ENCODE results near the gene TM9SF1. TPM values are rescaled to one million over a fixed set of nuclear protein-coding genes. Genes with fewer than 3 reads are reported as not detected.
A peak's percentile ranks its signal among the peaks of the same experiment; 100 is the strongest.

TM9SF1 gene
- total and polyA plus RNA-seq, 2 of the 13 experiments (the other 11 are each of a cell fraction or from before 2014, with no cell fraction given) = 83.2 to 110 TPM

- Histone ChIP-seq H3K4me2 (ENCODE audit: low read depth, low read length) (peak overlapping the region; percentile 96), H3K27ac (ENCODE audit: extremely low read length, insufficient read depth, low read length) (peak overlapping the region; percentile 84), H4K20me1 (ENCODE audit: insufficient read depth, low read length) (peaks cover 7% of the 10 kb centered on the region; the same call in 1 of the 2 replicates), H3K36me3 (replicated peaks in 1 of 2; ENCODE audit: control insufficient read depth in 1 of 2, insufficient read depth in 2 of 2, low read length in 2 of 2) (peaks cover 12 to 38% of the 10 kb centered on the region in 2 experiments), H3K4me1 (ENCODE audit: insufficient read depth, low read length) (peaks cover 54% of the 10 kb centered on the region), H3K9ac (ENCODE audit: insufficient read depth, low read depth, low read length) (peak overlapping the region; percentile 91), H3K79me2 (ENCODE audit: insufficient read depth, low read length) (peaks cover 68% of the 10 kb centered on the region), H3K9me3 (ENCODE audit: low read length) (no peaks in the 10 kb centered on the region), H2AFZ (ENCODE audit: low read length) (peak overlapping the region; percentile 97), H3K4me3 (replicated peaks in 1 of 3; ENCODE audit: insufficient read depth in 1 of 3, low read depth in 2 of 3, low read length in 3 of 3) (peak overlapping the region; percentile 83 to 91 (median 85)), H3K27me3 (ENCODE audit: control insufficient read depth in 1 of 2, insufficient read depth in 2 of 2, low read length in 2 of 2) (peaks cover 0 to 4% of the 10 kb centered on the region in 2 experiments; a peak in 1 of 5 replicates)
- DNase-seq (ENCODE audit: low spot score) (peak; percentile 40), FAIRE-seq (no peak), ATAC-seq (peak; percentile 51)
- CTCF ChIA-PET (ENCODE audit: low intra/inter-chr PET ratio, low total read pairs) = interaction anchor here (0.9 to 2.6 kb wide), 2 partner anchors 11 to 16 kb away, joined by 3 to 7 read pairs; partner anchors contain the start of genes MDP1 and TINF2
- BruUV-seq (replicated peaks) = TSS peak; percentile 72
- in situ Hi-C loops (cut with HindIII; ENCODE audit: extremely low pct_ligation_motif_present, low pct_unique_long_range_greater_than_20kb) = no loop called here
- WGBS (ENCODE audit: low lambda C conversion rate) = 3% methylated on average over 23 of the region's 23 CpGs
- intact Hi-C loops (cut with micrococcal nuclease; ENCODE audit: unreplicated experiment) = loop anchor here (1.0 to 10.0 kb wide), 3 partner anchors 15 to 1193 kb away; partner anchors contain the start of genes IPO4 and MDP1
- POLR2A ChIA-PET = interaction anchor here (0.7 to 2.2 kb wide), 11 partner anchors 11 to 95 kb away, joined by 3 to 22 read pairs (median 7); partner anchors contain the start of genes CHMP4A, DHRS1, IPO4 and MDP1
- TF ChIP-seq ISX (CRISPR knock-in tag; conservative IDR thresholded peaks at IDR 0.05) = peak; percentile 30; the same call in 1 of the 2 replicates
- peak; percentile 80; the same call in 1 of the 2 replicates for TF ChIP-seq REPIN1 (CRISPR knock-in tag; IDR thresholded peaks at IDR 0.05; ENCODE audit: borderline replicate concordance, low read depth)
- TF ChIP-seq ZBTB49 (CRISPR knock-in tag; IDR thresholded peaks at IDR 0.05; ENCODE audit: borderline replicate concordance) = no peak
- 0 out of 2 replicates have a peak, but pooled peaks have one; percentile 23 for TF ChIP-seq SP2 (CRISPR knock-in tag; IDR thresholded peaks at IDR 0.05)
- TF ChIP-seq ZNF776 (CRISPR knock-in tag; IDR thresholded peaks at IDR 0.05) = no peak
- peak; percentile 62 for TF ChIP-seq RBFOX2 (IDR thresholded peaks at IDR 0.05; ENCODE audit: low read depth, low read length)
- TF ChIP-seq ZNF546 (CRISPR knock-in tag; conservative IDR thresholded peaks at IDR 0.05) = peak; percentile 67; the same call in 1 of the 2 replicates
- TF ChIP-seq ZNF501 (CRISPR knock-in tag; IDR thresholded peaks at IDR 0.05) = no peak; the same call in 1 of the 2 replicates
- TF ChIP-seq IRF1 (CRISPR knock-in tag; IDR thresholded peaks at IDR 0.05; ENCODE audit: low read depth) = 0 out of 2 replicates have a peak, but pooled peaks have one; percentile 63
- TF ChIP-seq ZNF678 (CRISPR knock-in tag; IDR thresholded peaks at IDR 0.05) = 0 out of 2 replicates have a peak, but pooled peaks have one; percentile 53
- 0 out of 2 replicates have a peak, but pooled peaks have one; percentile 22 for TF ChIP-seq ZNF816 (CRISPR knock-in tag; IDR thresholded peaks at IDR 0.05; ENCODE audit: borderline replicate concordance)
- 0 out of 2 replicates have a peak, but pooled peaks have one; percentile 14 for TF ChIP-seq GLMP (CRISPR knock-in tag; IDR thresholded peaks at IDR 0.05; ENCODE audit: borderline replicate concordance)
- TF ChIP-seq IRX3 (CRISPR knock-in tag; IDR thresholded peaks at IDR 0.05; ENCODE audit: borderline replicate concordance, low read depth) = peak; percentile 22; the same call in 1 of the 2 replicates
- no peak for TF ChIP-seq RBAK (CRISPR knock-in tag; IDR thresholded peaks at IDR 0.05)
- no peak for TF ChIP-seq HNF4G (IDR thresholded peaks at IDR 0.05; ENCODE audit: borderline replicate concordance, low read depth, low read length)
- peak; percentile 68; the same call in 1 of the 2 replicates for TF ChIP-seq HNF4G (CRISPR knock-in tag; IDR thresholded peaks at IDR 0.05; ENCODE audit: borderline replicate concordance, low read depth)
- TF ChIP-seq PITX1 (CRISPR knock-in tag; IDR thresholded peaks at IDR 0.05) = 0 out of 2 replicates have a peak, but pooled peaks have one; percentile 55
Observed at GRCh38 chr14:24231263-24232120, 36.3 kb upstream of the TM9SF1 start.
